Neural progenitor cell (in vitro differentiated cells): Measurements from ENCODE around the gene NPTXR.

Experiments
- CTCF ChIP-seq: fragments of 200-600 bp; sonication (generic); IDR thresholded peaks from 2 replicates; pipeline ENCODE4 v1.5.1; 2017; ENCODE audit warnings: antibody characterized with exemption, mild to moderate bottlenecking
- EZH2 ChIP-seq: fragments of 200-600 bp; sonication (generic); IDR thresholded peaks from 2 replicates; pipeline ENCODE4 v1.6.1; 2017; ENCODE audit warnings: antibody characterized with exemption, mild to moderate bottlenecking, moderate library complexity
- EZH2phosphoT487 ChIP-seq: fragments of 200-600 bp; sonication (generic); IDR thresholded peaks from 2 replicates; pipeline ENCODE4 v1.6.1; 2017; ENCODE audit warnings: antibody characterized with exemption

- TF ChIP-seq CTCF = no peak
- TF ChIP-seq EZH2 = no peak
- TF ChIP-seq EZH2phosphoT487 = no peak
Measured at GRCh38 chr22:38864361-38865191, 20.7 kb upstream of the NPTXR start.
